GM19043 (cell line): ENCODE results near the gene AMBRA1.
"Not testable (repeated sequence)": the region's sequence is repeated elsewhere in the genome, so short reads cannot be mapped to it uniquely, and the experiment has no call there.

Experiments used
- ATAC-seq: cut with Tn5 transposase; IDR thresholded peaks from one replicate; pipeline ENCODE4 v1.9.1; 2021; ENCODE audit warnings: low read depth; ENCODE audit not compliant: unreplicated experiment

Gene AMBRA1

GRCh38 chr11:46387919-46388618 is 205.8 kb downstream of the AMBRA1 start:
- no peak for ATAC-seq

- no peak for ATAC-seq
Measured at GRCh38 chr11:46387456-46387855, 206.4 kb downstream of the AMBRA1 start.

GRCh38 chr11:46386674-46387073 is 207.1 kb downstream of the AMBRA1 start:
- ATAC-seq, result no peak

- no peak for ATAC-seq
Measured at GRCh38 chr11:46386005-46386578, 207.7 kb downstream of the AMBRA1 start.

- ATAC-seq, result no peak
Measured at GRCh38 chr11:46385169-46386004, 208.4 kb downstream of the AMBRA1 start.

- no peak for ATAC-seq
Measured at GRCh38 chr11:46383974-46384701, 209.7 kb downstream of the AMBRA1 start.

- no peak for ATAC-seq
Measured at GRCh38 chr11:46383404-46383758, 210.4 kb downstream of the AMBRA1 start.

- ATAC-seq, result no peak
Measured at GRCh38 chr11:46382646-46383403, 211.0 kb downstream of the AMBRA1 start.

GRCh38 chr11:46381819-46382645 is 211.8 kb downstream of the AMBRA1 start:
- no peak for ATAC-seq

GRCh38 chr11:46381048-46381818 is 212.6 kb downstream of the AMBRA1 start, which contains the start of gene MDK:
Gene MDK (plus strand): TSS chr11:46381669. CDS start chr11:46382058, 389 bp downstream.
- ATAC-seq, result no peak

- ATAC-seq, result no peak
Measured at GRCh38 chr11:46380340-46381047, 213.3 kb downstream of the AMBRA1 start.

GRCh38 chr11:46379482-46380293 is 214.1 kb downstream of the AMBRA1 start:
- ATAC-seq, result not testable (repeated sequence)

GRCh38 chr11:46378811-46379481 is 214.9 kb downstream of the AMBRA1 start:
- no peak for ATAC-seq

GRCh38 chr11:46378296-46378695 is 215.5 kb downstream of the AMBRA1 start:
- no peak for ATAC-seq

GRCh38 chr11:46377831-46378230 is 216.0 kb downstream of the AMBRA1 start:
- no peak for ATAC-seq

- no peak for ATAC-seq
Measured at GRCh38 chr11:46377290-46377689, 216.5 kb downstream of the AMBRA1 start.
